Astrocyte of the spinal cord (primary cell): ENCODE data around the gene FGF19.

ENCODE experiments used
- DNase-seq: peaks from one replicate; pipeline ENCODE4 v3.0.0; 2011; ENCODE audit warnings: low read depth, low spot score
- H3K4me3 ChIP-seq: 2 replicates; pipeline ENCODE4 v1.5.1; 2011; ENCODE audit warnings: low read depth, mild to moderate bottlenecking, low read length, moderate library complexity
- CTCF ChIP-seq: IDR thresholded peaks from 2 replicates; pipeline ENCODE4 v1.5.1; 2012; ENCODE audit warnings: low read depth, mild to moderate bottlenecking, low read length, inconsistent platforms
- in situ Hi-C: cut with HindIII; loops from 2 replicates; pipeline ENCODE4 v1.10.0; 2017; ENCODE audit warnings: low sequenced_read_pairs

FGF19 gene, protein sequence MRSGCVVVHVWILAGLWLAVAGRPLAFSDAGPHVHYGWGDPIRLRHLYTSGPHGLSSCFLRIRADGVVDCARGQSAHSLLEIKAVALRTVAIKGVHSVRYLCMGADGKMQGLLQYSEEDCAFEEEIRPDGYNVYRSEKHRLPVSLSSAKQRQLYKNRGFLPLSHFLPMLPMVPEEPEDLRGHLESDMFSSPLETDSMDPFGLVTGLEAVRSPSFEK

DNA sequence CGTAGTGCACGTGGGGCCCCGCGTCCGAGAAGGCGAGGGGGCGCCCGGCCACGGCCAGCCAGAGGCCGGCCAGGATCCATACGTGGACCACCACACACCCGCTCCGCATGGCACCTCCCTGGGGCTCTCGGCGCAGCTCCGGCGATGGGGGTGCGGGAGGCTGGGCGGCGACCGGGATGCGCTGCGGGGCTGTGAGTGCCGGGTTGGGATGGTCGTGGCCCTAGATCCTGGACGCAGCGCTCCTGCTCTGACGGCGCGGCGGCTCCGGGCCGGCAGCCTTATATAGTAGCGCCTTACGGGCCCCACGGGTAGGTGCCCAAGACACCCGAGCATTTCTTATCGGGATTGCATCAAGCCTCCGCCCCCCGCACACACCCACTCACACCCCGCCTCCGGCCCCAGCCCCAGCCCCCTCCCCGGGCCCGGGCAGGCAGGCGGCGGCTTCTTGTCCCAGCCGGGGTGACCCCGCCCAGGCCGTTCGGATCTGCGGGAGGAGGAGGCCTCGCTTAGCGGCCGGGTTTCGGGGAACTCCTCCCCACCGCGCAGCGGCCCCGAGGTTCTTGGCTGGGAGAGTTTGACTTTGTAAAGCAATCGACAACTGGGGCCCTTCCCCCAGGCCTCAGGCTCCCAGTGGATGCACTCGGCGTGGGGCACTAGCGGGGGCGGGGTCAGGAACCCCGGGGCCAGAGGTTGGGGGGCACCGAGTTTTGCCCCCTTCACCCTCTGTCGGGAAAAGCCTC, at the start of gene FGF19:
Gene FGF19, minus strand, starts transcription at position 255 of the 740 bp plus-strand sequence. Its CDS starts 146 bp downstream, at position 109.
- DNase-seq: no peak
- in situ Hi-C loops: no loop called here
- no peak within 1 kb of the TSS for H3K4me3 ChIP-seq
- TF ChIP-seq CTCF: no peak

GRCh38 chr11:69752890-69753289, 49.1 kb upstream of the FGF19 start:
- H3K4me3 ChIP-seq: no peak overlapping the region
- in situ Hi-C loops: no loop called here
- TF ChIP-seq CTCF: no peak
- DNase-seq: no peak

GRCh38 chr11:69750875-69751597, 47.2 kb upstream of the FGF19 start:
- in situ Hi-C loops: no loop called here
- H3K4me3 ChIP-seq: no peak overlapping the region
- no peak for DNase-seq
- TF ChIP-seq CTCF: no peak

GRCh38 chr11:69750108-69750850, 46.5 kb upstream of the FGF19 start:
- H3K4me3 ChIP-seq: no peak overlapping the region
- TF ChIP-seq CTCF: no peak
- in situ Hi-C loops: no loop called here
- no peak for DNase-seq

DNA sequence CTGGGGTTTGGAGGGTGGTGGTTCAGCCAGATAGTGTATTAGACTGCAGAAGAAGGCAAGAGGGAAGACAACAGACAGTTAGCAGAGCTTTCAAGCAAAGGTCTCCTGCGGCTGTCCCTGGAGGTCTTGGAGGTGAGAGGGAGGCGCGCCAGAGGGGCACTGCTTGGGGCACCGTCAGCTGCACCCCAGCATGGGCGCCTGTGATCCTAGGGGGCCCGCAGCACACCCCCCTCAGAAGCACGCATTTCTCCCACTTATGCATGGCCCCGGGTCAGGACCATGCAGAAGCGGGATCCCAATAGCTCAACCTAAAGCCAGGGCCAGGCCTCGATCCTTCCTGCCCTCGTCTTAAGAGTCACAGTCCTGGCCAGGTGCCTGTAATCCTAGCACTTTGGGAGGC, 44.8 kb upstream of the FGF19 start:
- no peak overlapping the region for H3K4me3 ChIP-seq
- DNase-seq: no peak
- TF ChIP-seq CTCF: no peak
- in situ Hi-C loops: no loop called here
